ENCODE measurements around the gene AGXT2. TPM values are rescaled to one million over a fixed set of nuclear protein-coding genes. Genes with fewer than 3 reads are reported as not detected.

Gene AGXT2
- total and polyA plus RNA-seq, 9 of the 15 experiments (the other 6 are each of a cell fraction or from before 2014, with no cell fraction given) = not detected

- no peaks in the 10 kb centered on the region; a peak in 1 of 5 replicates for H3K4me1 ChIP-seq (replicated peaks in 1 of 2; ENCODE audit: control insufficient read depth in 2 of 2, insufficient read depth in 2 of 2, low read length in 2 of 2)
- FAIRE-seq = no peak
- ChIA-PET POLR2A (interaction anchor here (0.6 kb wide), 1 partner anchor 31 kb away, joined by 3 read pairs; no protein-coding TSS in a partner anchor), CTCF (ENCODE audit: low intra/inter-chr PET ratio) (no interaction called here)
- H3K27ac ChIP-seq (ENCODE audit: extremely low read depth, low read depth, low read length) = no peak overlapping the region
- no peaks in the 10 kb centered on the region for H3K9me1 ChIP-seq (ENCODE audit: control insufficient read depth, insufficient read depth, low read length)
- ATAC-seq = no peak
- in situ Hi-C loops (cut with MboI) = no loop called here
- no peak overlapping the region for H2AFZ ChIP-seq (ENCODE audit: low read depth, low read length)
- no peak overlapping the region for H3K4me2 ChIP-seq (ENCODE audit: insufficient read depth, low read length)
- no peak for TF ChIP-seq E2F6 (IDR thresholded peaks at IDR 0.05; ENCODE audit: borderline replicate concordance in 1 of 2, extremely low read depth in 1 of 2, insufficient read depth in 1 of 2, insufficient read length in 1 of 2, low read depth in 1 of 2, low read length in 1 of 2, poor library complexity in 1 of 2, severe bottlenecking in 1 of 2)
- TF ChIP-seq SIN3B (IDR thresholded peaks at IDR 0.05; ENCODE audit: low read depth) = no peak
- no peak for TF ChIP-seq TAF9B (IDR thresholded peaks at IDR 0.05; ENCODE audit: partially characterized antibody)
- TF ChIP-seq ZNF12 (CRISPR knock-in tag; IDR thresholded peaks at IDR 0.05) = no peak
- no peak for TF ChIP-seq ZNF57 (CRISPR knock-in tag; IDR thresholded peaks at IDR 0.05)
- no peak for TF ChIP-seq RNF2 (IDR thresholded peaks at IDR 0.05)
- no peak for TF ChIP-seq RCOR1 (IDR thresholded peaks at IDR 0.05; ENCODE audit: borderline replicate concordance in 1 of 2, low read depth in 2 of 2, low read length in 2 of 2)
- TF ChIP-seq KLF1 (tag; IDR thresholded peaks at IDR 0.05) = no peak
- TF ChIP-seq MLLT1 (IDR thresholded peaks at IDR 0.05) = no peak
- TF ChIP-seq MAFF (IDR thresholded peaks at IDR 0.05; ENCODE audit: low read length) = no peak
- TF ChIP-seq MLX (CRISPR knock-in tag; conservative IDR thresholded peaks at IDR 0.05) = no peak
- TF ChIP-seq MYNN (IDR thresholded peaks at IDR 0.05) = no peak
- no peak for TF ChIP-seq MYNN (CRISPR knock-in tag; IDR thresholded peaks at IDR 0.05)
- TF ChIP-seq SMARCA5 (IDR thresholded peaks at IDR 0.05) = no peak
- TF ChIP-seq TARDBP (IDR thresholded peaks at IDR 0.05) = no peak
- H4K20me1 ChIP-seq (replicated peaks; ENCODE audit: control insufficient read depth, insufficient read depth, low read length) = no peaks in the 10 kb centered on the region
- intact Hi-C loops (cut with micrococcal nuclease) = no loop called here
- DNase-seq (ENCODE audit: extremely low read depth in 1 of 4, low spot score in 3 of 4) = no peak
- no peaks in the 10 kb centered on the region for H3K36me3 ChIP-seq (ENCODE audit: control insufficient read depth, insufficient read depth, low read length)
- no TSS peak for BruUV-seq (replicated peaks)
- H3K9ac ChIP-seq (ENCODE audit: insufficient read depth in 1 of 2, low read depth in 2 of 2, low read length in 2 of 2) = no peak overlapping the region
- H3K9me3 ChIP-seq (replicated peaks; ENCODE audit: control insufficient read depth, insufficient read depth, low read depth, low read length) = no peaks in the 10 kb centered on the region
- no peak overlapping the region for H3K4me3 ChIP-seq
- no peaks in the 10 kb centered on the region for H3K79me2 ChIP-seq (ENCODE audit: control insufficient read depth, insufficient read depth, low read length)
- H3K27me3 ChIP-seq (ENCODE audit: control insufficient read depth in 2 of 2, insufficient read depth in 2 of 2, low read length in 2 of 2) = peaks cover 3 to 13% of the 10 kb centered on the region in 2 experiments; a peak in 4 of 5 replicates
- WGBS (ENCODE audit: insufficient coverage, low coverage, missing lambda C conversion rate) = 0% methylated on average over 6 of the region's 6 CpGs
These were observed 49.5 kb downstream of the AGXT2 start for GRCh38 chr5:34998058-34998789.

All from K562 (cell line).